Measurements from ENCODE around the gene ZBTB7C.

GRCh38 chr18:48304906-48305693, 104.1 kb downstream of the ZBTB7C start:
- no peak for TF ChIP-seq POLR2AphosphoS5 (IDR thresholded peaks at IDR 0.05; ENCODE audit: low read depth, low read length)
- TF ChIP-seq FOXP2 (optimal IDR thresholded peaks at IDR 0.05; ENCODE audit: borderline replicate concordance, extremely low read depth, extremely low read length, insufficient read depth), result no peak
- TF ChIP-seq TAF1 (IDR thresholded peaks at IDR 0.05; ENCODE audit: borderline replicate concordance, insufficient read depth, low read length), result no peak
- no peak for TF ChIP-seq REST (IDR thresholded peaks at IDR 0.05; ENCODE audit: insufficient read depth in 1 of 2, low read depth in 2 of 2, low read length in 2 of 2)
